Testis (tissue), 2 donors: Measurements from ENCODE around the gene ANAPC4.

Source experiments
- CTCF ChIP-seq, 3 experiments: fragments of 450-650 bp in 2 of 3; fragments of 200-600 bp in 1 of 3; sonication (generic) in 1 of 3; IDR thresholded peaks; one replicate each; pipeline ENCODE4 v1.5.1; 2016 to 2019; ENCODE audit warnings: antibody characterized with exemption in 3 of 3, mild to moderate bottlenecking in 2 of 3, moderate library complexity in 1 of 3
- POLR2A ChIP-seq: fragments of 450-650 bp; IDR thresholded peaks from one replicate; pipeline ENCODE4 v1.6.1; 2017; ENCODE audit warnings: antibody characterized with exemption, mild to moderate bottlenecking, moderate library complexity

DNA sequence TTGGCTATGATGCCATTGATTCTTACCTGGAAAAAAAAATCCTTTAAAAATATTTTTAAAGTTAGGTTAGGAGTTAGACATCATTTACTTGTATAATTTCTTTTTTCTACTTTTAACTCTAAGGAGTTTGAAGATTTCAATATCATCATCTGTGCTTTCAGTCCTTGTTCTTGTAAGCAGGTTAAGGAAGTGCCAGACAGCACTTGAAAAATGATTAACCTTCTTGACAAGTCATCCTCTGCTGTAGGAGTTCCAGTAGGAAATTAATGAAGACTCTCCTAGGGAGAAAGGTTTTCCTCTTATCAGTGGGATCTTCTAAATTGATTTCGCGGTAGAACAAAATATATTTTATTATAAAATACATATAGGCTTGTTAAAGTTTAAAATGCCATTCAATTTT is 29.1 kb upstream of the ANAPC4 start:
- no peak for TF ChIP-seq CTCF (IDR thresholded peaks at IDR 0.05)
- no peak for TF ChIP-seq POLR2A
